ENCODE measurements around the gene STK32B.

STK32B gene

DNA sequence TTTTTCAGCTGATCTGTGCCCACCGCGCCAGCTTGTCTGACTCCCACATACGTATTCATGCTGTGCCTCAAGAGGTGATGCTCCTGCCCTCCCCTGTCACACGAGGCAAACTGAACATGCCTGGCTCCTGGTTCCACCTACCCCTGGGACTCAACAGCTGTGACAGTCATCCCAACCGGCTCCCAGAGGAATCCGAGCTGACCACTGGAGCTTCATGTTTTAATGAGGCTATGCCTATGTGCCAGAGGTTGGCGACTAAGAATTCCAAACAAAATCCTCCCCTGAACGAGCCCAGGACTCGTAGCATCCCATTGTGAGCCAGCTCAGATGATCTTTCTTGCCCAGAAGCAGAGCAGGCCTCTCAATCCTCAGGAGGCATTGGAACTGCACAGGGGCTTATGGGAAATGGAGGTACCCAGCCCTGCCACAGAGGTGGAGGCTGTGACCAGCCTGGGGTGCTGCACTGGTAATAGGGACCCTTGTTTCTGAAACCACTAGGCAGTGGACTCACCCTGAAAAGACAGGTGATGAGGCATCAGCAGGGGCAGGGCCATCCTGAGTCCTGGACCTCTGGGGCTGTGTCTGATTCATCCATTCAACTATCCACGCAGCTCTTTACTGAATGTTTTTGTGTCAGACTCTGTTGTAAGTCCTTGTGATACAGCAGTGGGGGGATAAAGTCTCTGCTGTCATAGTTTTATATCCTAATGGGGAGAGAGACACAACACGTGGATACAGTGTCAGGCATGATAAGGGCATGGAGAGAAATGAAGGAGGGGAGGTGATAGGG lies 332.1 kb downstream of the STK32B start:
- in situ Hi-C loops (cut with MboI; ENCODE audit: low sequenced_read_pairs) = no loop called here

DNA sequence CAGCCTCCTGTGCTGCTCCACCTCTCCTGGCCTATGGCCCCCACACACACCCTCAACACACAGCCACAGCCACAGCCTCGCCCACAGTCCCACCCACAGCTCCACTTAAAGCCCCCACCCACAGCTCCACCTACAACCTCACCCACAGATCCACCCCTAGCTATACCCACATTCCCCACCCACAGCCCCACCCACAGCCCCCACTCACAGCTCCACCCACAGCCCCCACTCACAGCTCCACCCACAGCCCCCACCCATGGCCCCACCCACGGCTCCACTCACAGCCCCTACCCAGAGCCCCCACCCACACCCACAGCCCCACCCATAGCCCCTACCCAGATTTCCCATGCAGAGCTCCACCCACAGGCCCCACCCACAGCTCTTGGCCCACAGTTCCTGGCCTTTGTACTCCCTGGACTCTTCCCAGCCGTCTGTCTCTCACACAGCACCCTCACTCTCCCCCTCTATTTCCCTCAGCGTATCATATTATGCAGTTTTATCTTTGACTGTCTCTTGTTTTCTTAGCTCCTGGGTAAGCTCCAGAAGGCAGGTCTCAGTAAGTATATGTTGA lies 334.5 kb downstream of the STK32B start:
- in situ Hi-C loops (cut with MboI; ENCODE audit: low sequenced_read_pairs) = no loop called here

DNA sequence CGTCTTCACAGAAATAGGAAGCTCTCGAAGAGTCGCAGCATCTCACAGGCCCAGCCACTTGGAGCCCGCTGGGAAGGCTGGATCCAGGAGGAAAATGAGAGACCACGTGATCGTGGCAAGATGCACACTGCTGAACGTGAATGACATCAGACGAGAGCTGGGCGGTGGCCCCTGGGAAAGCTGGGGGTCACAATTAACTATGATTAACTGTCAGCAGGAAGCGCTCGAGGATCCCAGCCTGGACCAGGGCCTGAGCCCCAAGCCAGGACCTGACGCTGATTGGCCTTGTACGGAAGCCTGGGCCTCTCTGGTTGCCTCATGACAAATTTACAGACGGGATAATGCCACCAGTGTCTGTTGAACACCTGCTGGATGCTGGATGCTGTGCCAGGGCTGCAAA lies 335.6 kb downstream of the STK32B start:
- in situ Hi-C loops (cut with MboI; ENCODE audit: low sequenced_read_pairs) = no loop called here

DNA sequence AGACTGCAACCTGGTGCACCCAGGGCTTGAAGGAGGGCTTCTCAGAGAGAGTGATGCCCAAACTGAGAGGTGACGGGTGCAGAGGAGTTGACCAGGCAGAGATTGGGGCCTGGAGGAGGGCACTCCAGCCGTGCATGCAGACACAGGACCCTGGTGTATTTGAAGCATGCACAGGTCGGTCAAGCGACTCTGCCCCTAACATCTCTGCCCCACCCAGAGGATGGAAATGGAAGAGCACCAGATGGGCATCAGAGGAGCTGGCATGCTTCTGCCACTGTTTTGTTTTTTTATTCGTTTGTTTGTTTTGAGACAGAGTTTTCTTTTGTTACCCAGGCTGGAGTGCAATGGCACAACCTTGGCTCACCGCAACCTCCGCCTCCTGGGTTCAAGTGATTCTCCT lies 336.2 kb downstream of the STK32B start:
- in situ Hi-C loops (cut with MboI; ENCODE audit: low sequenced_read_pairs) = no loop called here

DNA sequence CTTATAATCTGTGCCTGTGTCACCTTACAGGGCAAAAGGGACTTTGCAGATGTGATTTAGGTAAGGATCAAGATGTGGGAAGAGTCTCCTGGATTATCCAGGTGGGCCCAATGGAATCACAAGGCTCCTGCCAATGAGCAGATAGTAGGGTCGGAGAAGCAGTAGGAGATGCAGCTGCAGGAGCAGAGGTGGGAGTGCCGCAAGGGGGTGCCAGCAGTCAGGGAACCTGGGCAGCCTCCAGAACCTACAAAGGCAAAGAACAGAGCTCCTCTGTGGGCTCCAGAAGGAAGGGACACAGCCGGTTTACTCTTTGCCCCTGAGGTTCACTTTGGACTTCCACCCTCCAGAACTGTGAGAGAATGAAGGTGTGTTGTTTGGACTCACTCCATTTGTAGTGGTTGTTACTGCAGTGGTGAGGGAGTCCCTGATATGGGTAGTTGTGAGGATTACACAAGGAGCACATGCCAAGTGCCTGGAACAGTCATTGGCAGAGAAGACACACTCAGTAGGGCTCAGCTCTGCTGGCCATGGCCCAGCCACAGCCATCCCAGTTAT lies 338.6 kb downstream of the STK32B start:
- in situ Hi-C loops (cut with MboI; ENCODE audit: low sequenced_read_pairs) = no loop called here

DNA sequence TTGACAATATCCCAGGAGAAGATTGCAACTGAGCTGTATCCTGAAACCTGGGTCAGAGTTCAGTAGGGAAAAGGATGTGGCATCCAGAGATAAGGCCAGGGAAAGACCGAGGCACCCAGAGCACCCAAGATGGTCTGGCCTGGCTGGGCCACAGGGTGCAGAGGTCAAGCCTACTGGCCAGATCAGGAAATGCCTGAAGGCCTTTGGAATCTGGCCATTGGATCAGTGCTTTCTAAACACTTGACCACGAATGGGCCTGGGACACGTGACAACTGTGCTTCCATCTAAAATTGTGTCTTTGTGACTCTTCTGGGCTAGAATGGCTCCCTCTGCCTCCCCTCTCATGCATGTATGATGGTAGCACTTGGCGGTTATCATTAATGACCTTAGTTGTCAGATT lies 340.2 kb downstream of the STK32B start:
- in situ Hi-C loops (cut with MboI; ENCODE audit: low sequenced_read_pairs) = no loop called here

DNA sequence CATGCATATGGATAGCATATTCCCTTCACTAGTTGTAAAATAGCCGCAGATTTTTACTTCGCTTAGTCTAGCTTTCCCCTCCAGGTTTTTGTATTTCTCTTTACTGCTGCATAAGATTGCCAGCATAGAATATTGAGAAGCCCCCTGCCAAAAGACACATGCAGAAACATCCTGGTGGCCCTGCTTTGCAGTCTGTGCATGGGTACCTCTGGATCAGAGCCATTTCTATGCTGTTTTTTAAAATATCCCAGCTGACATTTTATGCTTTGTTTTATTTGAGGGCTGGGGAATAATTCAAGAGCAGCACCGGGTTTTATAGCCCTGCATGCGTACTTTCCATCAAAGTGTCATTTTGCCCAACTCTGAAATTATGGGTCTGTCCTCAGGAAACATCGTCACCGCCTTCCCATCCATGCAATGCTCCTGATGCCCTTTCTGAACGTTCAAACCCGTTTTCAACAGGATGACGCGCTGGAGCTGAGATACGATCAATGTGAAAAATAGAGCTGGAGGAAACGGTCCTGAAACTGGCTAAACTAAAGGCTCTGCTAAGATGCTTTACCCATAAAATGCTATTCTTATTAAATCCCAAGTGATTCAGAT lies 342.7 kb downstream of the STK32B start:
- in situ Hi-C loops (cut with MboI; ENCODE audit: low sequenced_read_pairs) = no loop called here

DNA sequence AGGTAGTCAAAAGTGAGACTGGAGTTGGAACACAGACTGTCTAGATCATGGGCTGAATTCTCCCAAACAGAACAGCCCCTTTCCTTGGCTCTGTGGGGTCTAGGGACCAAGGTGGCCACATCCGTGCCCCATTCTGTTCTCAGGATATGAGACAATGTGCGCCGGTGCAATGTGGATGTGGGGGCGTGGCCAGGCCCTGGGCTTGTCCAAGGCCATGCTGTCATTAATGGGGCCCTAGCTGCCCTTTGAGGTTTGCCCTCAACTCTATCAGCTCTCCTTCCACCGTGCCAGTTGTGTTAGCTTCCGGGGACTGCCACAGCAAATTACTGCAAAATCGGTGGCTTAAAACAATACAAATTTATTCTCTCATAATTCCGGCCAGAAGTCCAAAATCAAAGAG lies 344.5 kb downstream of the STK32B start:
- in situ Hi-C loops (cut with MboI; ENCODE audit: low sequenced_read_pairs) = no loop called here

DNA sequence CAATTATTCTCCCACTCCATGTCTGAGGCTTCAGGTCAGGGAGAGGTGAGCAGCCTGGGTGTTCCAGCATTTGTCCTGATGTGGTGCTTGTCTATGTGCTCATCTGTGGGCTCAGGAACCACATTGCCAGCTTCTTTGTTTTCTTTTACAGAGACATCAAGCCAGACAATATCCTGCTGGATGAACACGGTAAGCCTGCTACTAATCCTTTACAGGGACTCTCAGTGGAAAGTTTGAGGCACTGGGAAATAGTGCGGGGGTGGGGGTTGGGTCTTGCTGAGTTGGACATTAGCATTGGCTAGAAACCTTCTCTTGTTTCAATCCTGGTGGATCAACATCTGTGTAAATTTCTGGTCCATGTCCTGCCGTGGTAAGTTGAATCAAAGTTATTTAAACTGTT lies 346.8 kb downstream of the STK32B start:
- in situ Hi-C loops (cut with MboI; ENCODE audit: low sequenced_read_pairs) = no loop called here

DNA sequence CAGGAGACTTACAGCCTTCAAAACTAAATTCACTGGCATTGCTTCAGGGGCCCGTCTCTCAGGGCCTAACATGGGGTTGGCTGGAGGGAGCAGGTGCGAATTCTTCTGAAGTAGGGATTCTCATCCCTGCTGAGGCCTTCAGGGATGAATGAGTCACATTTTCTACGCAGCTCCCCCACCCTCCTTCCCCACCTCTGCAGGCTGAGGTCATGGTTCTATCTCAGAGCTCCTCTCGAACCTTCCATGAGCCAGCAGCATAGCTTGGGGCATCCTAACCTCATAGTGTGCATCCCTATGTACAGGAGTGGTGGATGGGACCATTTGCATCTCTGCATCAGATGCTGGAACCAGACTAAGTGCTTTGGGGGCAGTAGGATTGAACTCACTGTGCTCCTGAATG lies 347.8 kb downstream of the STK32B start:
- in situ Hi-C loops (cut with MboI; ENCODE audit: low sequenced_read_pairs) = no loop called here

DNA sequence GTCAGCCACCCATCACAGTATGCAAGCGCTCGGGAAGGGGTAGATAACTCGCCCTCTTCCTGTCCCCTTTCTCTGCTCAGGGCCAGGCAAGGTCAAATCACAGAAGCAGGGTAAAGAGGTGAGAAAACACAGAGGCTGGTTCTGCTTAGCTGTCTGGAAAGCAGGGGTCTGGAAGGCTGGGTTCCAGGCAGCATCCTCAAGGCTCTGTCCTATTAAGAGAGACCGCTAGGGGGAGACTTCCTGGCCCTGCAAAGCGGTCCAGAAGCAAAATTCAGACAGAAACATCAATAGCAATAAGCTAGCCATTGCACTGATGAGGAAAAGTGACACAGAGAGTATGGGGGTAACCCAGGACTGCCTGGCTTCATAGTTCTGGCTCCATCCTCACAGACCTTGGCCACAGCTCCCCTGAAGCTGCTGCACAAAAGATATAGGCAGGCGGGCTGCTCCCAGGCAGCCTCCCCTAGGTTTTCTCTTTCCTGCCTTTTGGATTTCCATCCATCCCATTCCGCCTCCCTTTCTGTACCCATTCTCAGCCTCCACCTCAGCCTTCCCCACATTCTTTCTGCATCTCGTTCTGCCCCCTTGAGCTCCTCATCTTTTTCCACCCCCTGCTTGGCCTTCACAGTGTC lies 348.6 kb downstream of the STK32B start:
- in situ Hi-C loops (cut with MboI; ENCODE audit: low sequenced_read_pairs) = no loop called here

DNA sequence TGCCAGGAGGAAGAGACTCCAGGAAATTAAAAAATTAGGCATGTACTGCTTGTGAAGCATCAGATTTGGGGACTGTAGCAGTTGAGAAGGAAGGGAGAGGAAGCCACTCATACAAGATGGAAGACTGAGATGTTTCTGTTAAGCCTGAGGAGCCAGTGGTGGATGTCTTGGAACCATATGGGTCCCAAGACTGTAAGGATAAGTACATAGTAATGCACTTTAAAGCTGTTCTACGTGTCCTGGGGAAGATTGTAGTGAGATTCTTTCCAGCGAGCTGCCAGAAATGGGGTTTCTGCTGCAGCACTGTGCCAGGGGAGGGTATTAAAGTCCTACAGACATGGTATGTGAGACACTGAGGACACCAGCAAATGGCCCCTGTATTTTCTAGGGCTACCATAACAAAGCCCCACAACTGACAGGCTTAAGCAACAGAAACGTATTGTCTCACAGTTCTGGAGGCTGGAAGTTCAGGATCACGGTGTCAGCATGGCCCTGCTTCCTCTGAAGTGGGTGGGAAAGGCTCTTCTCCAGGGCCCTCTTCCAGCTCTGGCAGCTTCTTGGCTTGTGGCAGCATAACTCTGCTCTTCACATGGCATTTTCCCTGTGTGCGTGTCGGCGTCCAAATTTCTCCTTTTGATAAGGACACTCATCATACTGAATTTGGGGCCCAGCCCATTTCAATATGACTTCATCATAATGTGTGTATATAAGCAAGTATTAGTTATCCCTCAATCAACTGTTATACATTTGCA lies 352.6 kb downstream of the STK32B start:
- in situ Hi-C loops (cut with MboI; ENCODE audit: low sequenced_read_pairs) = no loop called here

DNA sequence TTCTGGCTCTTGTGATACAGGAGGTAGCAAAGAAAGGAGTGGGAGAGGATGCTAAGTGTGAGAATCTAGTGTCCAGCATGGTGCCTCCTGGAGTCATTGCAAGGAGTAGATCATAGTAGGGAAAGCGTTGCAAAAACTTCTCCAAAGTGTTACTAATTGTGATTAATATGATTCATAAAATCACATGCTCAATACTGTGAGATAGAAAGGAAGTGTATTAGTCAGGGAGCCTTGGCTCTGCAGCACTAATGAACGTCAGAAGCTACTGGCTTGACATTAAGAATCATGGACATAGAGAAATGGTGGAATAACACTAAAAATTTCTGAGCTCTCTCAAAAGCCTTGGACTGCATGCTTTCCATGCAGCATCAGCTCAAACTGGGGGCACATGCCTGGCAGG lies 358.0 kb downstream of the STK32B start:
- in situ Hi-C loops (cut with MboI; ENCODE audit: low sequenced_read_pairs) = no loop called here

DNA sequence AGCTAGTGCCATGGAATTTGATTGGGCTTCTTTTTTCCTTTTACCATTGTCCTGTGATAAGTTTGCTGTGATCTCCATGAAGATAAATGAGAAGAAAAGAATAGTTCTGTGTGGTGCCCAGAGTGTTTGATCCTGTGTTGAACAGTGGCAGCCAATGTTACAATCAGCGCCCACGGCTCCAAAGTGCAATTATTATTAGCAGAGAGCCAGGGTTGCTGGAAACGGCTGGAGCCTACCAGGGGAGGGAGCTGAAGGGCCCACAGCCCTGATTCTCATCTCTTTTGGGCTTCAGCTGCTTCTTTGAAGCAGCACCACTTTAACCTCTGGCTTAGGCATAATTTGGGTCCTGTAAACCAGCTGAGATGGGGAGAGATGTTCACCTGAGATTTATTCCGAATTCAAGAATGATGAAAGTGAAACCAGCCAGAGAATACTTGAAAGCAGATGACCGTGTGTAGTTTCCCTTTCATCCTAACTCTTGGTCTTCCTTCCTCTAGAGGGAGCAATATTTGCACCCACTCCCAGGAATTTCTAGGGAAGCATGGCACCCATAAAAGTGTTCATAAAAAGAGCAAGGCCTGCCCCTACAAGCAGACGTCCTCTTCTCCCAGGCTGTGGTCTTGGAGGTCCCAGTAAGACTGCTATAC lies 358.8 kb downstream of the STK32B start:
- in situ Hi-C loops (cut with MboI; ENCODE audit: low sequenced_read_pairs) = no loop called here

DNA sequence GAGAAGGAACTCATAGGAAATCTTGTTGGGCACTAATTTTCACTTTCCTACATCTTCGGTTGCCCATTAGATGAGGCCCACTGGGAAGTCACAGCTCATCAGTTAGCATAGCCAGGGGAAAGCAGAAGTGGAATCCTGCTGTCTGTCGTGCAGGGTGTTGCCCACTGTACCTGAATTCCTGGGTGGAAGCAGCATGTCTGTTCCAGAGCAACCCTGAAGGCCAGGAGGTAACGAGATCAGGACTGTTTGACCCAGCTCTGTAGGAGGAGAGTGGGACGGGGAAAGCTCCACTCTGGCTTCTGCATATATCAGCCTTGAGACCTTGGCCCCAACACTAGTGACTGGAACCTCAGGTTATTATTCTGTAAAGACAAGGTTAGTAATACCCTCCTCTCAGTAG lies 361.0 kb downstream of the STK32B start:
- in situ Hi-C loops (cut with MboI; ENCODE audit: low sequenced_read_pairs) = no loop called here

DNA sequence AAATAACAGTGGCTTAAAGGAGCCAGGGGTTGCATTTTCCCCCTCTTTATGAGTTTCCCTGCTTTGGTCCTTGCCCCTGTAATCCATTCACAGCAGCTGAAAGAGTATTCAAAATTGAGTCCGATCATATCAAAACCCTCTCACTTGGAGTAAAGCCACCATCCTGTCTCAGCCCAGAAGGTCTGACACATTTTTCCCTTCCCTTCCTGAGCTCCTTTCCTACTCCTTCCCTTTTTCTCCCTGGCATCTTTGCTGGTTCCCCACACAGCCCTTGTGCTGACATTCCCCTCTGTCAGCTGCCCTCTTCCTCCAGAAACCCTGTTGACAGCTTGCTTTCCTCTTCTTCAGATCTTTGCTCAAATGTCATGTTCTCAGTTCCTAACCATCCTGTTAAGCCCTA lies 361.5 kb downstream of the STK32B start:
- in situ Hi-C loops (cut with MboI; ENCODE audit: low sequenced_read_pairs) = no loop called here

DNA sequence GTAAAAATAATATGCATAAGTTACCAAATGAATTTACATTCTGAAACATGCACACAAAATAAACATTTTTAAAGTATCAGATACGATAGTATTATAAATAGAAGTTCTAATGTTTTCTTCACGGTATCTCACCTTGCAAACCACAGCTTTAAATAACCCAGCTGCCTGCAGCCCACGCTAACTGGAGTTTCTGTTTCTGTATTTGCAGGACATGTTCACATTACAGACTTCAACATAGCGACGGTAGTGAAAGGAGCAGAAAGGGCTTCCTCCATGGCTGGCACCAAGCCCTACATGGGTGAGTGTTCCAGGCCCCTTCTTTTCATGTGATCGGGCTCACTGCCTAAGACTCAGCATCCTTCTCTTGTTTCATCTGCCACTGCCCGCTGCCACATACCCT lies 365.4 kb downstream of the STK32B start:
- in situ Hi-C loops (cut with MboI; ENCODE audit: low sequenced_read_pairs) = no loop called here

DNA sequence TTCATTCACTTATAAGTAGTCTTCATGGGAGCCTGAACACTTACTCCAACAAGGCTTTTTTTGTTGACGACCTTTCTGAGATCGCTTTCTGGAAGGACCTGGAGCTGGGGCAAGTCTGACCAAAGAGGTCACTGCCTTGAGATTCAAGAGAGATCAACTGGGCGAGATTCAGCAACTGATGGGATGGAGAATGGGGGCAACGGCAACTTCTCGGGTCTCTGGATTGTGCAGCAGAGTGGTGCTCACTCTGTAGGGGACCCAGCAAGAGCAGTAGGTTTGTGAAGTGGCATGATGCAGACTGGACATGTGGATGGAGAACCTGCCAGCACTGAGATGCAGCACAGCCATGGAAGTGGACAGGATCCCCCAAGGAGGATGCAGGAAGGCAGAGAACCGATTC lies 369.0 kb downstream of the STK32B start:
- in situ Hi-C loops (cut with MboI; ENCODE audit: low sequenced_read_pairs) = no loop called here

DNA sequence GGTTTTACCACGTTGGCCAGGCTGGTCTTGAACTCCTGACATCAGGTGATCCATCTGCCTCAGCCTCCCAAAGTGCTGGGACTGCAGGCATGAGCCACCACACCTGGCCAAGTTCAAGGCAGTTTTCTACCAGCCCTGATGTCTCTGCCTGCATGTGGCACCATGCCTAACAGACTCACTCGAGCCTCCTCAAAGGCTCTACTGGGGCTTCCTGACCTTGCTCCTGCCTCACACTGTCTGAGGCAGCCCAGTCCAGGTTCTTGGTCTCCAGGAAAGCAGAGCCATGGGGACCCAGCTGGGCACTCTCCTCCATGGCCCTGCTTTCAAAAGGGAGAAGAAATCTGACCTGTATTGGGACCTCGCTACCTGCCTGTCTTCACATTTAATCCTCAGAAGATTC lies 370.1 kb downstream of the STK32B start:
- in situ Hi-C loops (cut with MboI; ENCODE audit: low sequenced_read_pairs) = no loop called here

DNA sequence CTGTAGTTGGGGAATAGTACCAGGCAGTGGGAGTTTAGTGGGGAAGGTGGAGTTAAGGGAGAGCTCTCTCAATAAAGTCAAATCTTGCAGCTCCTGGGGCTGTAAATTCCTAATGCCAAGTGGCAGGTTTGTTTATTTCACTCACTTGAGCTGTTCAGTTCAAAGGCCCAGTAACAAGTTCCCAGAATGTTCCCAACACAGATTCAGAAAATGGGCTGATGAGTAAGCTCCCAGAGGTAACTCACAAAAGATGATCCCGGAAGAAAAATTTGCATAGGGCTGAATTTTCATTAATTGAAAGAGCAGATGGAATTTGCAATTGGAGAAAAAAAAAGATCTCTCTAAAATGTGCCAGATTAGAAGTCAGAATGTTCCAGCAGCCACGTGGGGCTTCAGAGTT lies 370.9 kb downstream of the STK32B start:
- in situ Hi-C loops (cut with MboI; ENCODE audit: low sequenced_read_pairs) = no loop called here

DNA sequence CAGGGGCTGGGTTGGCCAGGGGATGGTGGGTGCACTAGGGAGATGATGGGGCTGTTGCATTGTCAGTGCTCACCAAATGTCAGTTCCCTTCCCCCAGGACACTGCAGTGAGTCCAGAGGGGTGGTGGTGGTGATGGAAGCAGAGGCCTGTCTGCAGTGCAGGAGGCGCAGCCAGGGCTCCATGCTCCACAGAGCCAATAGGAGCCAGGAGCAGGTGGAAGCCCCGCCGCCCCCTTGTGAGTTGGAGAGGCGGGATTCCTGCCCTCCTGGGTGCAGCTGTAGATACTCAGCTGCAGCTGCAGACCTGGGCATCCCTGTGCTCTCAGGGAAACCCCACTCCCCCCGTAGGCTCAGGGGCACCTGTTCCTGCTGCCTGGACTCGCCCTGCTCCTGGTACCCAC lies 372.4 kb downstream of the STK32B start:
- in situ Hi-C loops (cut with MboI; ENCODE audit: low sequenced_read_pairs) = no loop called here
